ENCODE measurements around the gene ZNF385B. TPM values are rescaled to one million over a fixed set of nuclear protein-coding genes. Genes with fewer than 3 reads are reported as not detected.

The ZNF385B gene
- total RNA-seq, 1 experiment from 2014 or later, result 9.3 TPM

- Histone ChIP-seq H3K4me3 (replicated peaks in 1 of 2; ENCODE audit: low read depth in 1 of 2, low read length in 2 of 2) (no peak overlapping the region), H3K9ac (ENCODE audit: low read length) (no peak overlapping the region), H4K20me1 (ENCODE audit: insufficient read depth) (no peaks in the 10 kb centered on the region), H3K27ac (ENCODE audit: low read depth, low read length) (no peak overlapping the region), H3K79me2 (ENCODE audit: insufficient read depth, low read length) (no peaks in the 10 kb centered on the region), H2AFZ (ENCODE audit: low read depth, low read length, poor library complexity, severe bottlenecking) (no peak overlapping the region), H3K4me2 (ENCODE audit: low read length) (no peak overlapping the region), H3K9me2 (ENCODE audit: insufficient read depth) (no peaks in the 10 kb centered on the region), H3K36me3 (ENCODE audit: control insufficient read depth in 1 of 2, insufficient read depth in 2 of 2, low read length in 2 of 2) (no peaks in the 10 kb centered on the region), H3K9me3 (ENCODE audit: control insufficient read depth in 1 of 2, insufficient read depth in 1 of 2, low read depth in 1 of 2, low read length in 2 of 2) (no peaks in the 10 kb centered on the region), H3K27me3 (ENCODE audit: insufficient read depth, low read length) (no peaks in the 10 kb centered on the region), H3K4me1 (ENCODE audit: control insufficient read depth in 1 of 2, insufficient read depth in 2 of 2, low read length in 2 of 2) (no peaks in the 10 kb centered on the region)
- no TSS peak for BruUV-seq (replicated peaks)
- ATAC-seq (no peak), DNase-seq (ENCODE audit: low read depth, low spot score) (no peak)
- TF ChIP-seq RAD21 (IDR thresholded peaks at IDR 0.05; ENCODE audit: low read depth) (no peak), POLR2AphosphoS5 (IDR thresholded peaks at IDR 0.05; ENCODE audit: low read depth, low read length) (no peak), REST (IDR thresholded peaks at IDR 0.05; ENCODE audit: low read depth) (no peak), TCF7L2 (IDR thresholded peaks at IDR 0.05; ENCODE audit: borderline replicate concordance, extremely low read depth, insufficient read depth, insufficient read length) (no peak), ATF3 (IDR thresholded peaks at IDR 0.05) (no peak), CEBPB (IDR thresholded peaks at IDR 0.05; ENCODE audit: low read depth) (no peak), POLR2A (IDR thresholded peaks at IDR 0.05; ENCODE audit: borderline replicate concordance, extremely low read depth, insufficient read depth, insufficient read length) (no peak), MAX (IDR thresholded peaks at IDR 0.05) (no peak), CTCF (IDR thresholded peaks at IDR 0.05 in 2 of 3, conservative IDR thresholded peaks at IDR 0.05 in 1 of 3; ENCODE audit: borderline replicate concordance in 1 of 3, insufficient read depth in 1 of 3, low read depth in 2 of 3, low read length in 2 of 3) (no peak), ZBTB33 (IDR thresholded peaks at IDR 0.05; ENCODE audit: extremely low read depth, insufficient replicate concordance, low read length) (no peak), YY1 (IDR thresholded peaks at IDR 0.05; ENCODE audit: extremely low read depth, insufficient replicate concordance, low read depth, low read length) (no peak), FOSL1 (IDR thresholded peaks at IDR 0.05; ENCODE audit: low read depth) (no peak)
- ChIA-PET RAD21 (ENCODE audit: low non-redundant PET in 1 of 2, low total read pairs in 2 of 2, uncharacterized antibody in 2 of 2, unreplicated experiment in 2 of 2) (no interaction called here), CTCF (no interaction called here), POLR2A (no interaction called here)
- intact Hi-C loops (cut with micrococcal nuclease), result no loop called here
These were observed 146.2 kb downstream of the ZNF385B start for GRCh38 chr2:179715196-179715595.

Measured in HCT116 (cell line).